SK-N-SH (cell line): ENCODE results near the gene ARHGAP44. TPM values are rescaled to one million over a fixed set of nuclear protein-coding genes. Genes with fewer than 3 reads are reported as not detected.

Experiments used
- CTCF ChIA-PET: fragments of 300-600, 350-600 bp; formaldehyde crosslinking; extraction: SDS; loops from one replicate; lab custom pipeline; 2021; lab: Yijun Ruan, JAX
- POLR2A ChIA-PET: fragments of 350-600 bp; sonication (Branson Sonifier 250); formaldehyde crosslinking; extraction: SDS; loops from one replicate; lab custom pipeline; 2020; ENCODE audit warnings: antibody characterized with exemption, inconsistent platforms; lab: Yijun Ruan, JAX
- DNase-seq: peaks from one replicate; pipeline ENCODE4 v3.0.0; 2012
- H2AFZ ChIP-seq: fragments of 200-600 bp; sonication (generic); 2 replicates; pipeline ENCODE4 v1.8.1; 2016; ENCODE audit warnings: antibody characterized with exemption, mild to moderate bottlenecking, low read depth
- H3F3A ChIP-seq: fragments of 200-600 bp; sonication (generic); replicated peaks from 2 replicates; pipeline ENCODE3; 2016; ENCODE audit warnings: antibody characterized with exemption, mild to moderate bottlenecking; ENCODE audit not compliant: insufficient read depth
- H3K27ac ChIP-seq, 2 experiments: fragments of 200-500 bp in 1 of 2; fragments of 200-600 bp in 1 of 2; sonication (Bioruptor generic) in 1 of 2; sonication (generic), shearing (Covaris generic) in 1 of 2; 2 replicates each; pipeline versions ENCODE4 v1.5.1 to v1.6.1; 2014 to 2016; ENCODE audit warnings: low read depth in 2 of 2, inconsistent platforms in 1 of 2, low read length in 1 of 2, mild to moderate bottlenecking in 1 of 2, mixed read lengths in 1 of 2
- H3K27me3 ChIP-seq: fragments of 200-600 bp; sonication (generic), shearing (Covaris generic); 2 replicates; pipeline ENCODE4 v1.6.1; 2016; ENCODE audit warnings: mixed run types; ENCODE audit not compliant: insufficient read depth
- H3K36me3 ChIP-seq, 2 experiments: fragments of 200-500 bp in 1 of 2; fragments of 200-600 bp in 1 of 2; sonication (Bioruptor generic) in 1 of 2; sonication (generic) in 1 of 2; replicated peaks in 1 of 2; 2 replicates each; pipeline versions ENCODE3 to v1.5.1; 2014 to 2016; ENCODE audit warnings: low read length in 1 of 2, mild to moderate bottlenecking in 1 of 2; ENCODE audit not compliant: insufficient read depth in 2 of 2, control insufficient read depth in 1 of 2
- H3K4me1 ChIP-seq, 2 experiments: fragments of 200-500 bp in 1 of 2; fragments of 200-600 bp in 1 of 2; sonication (Bioruptor generic) in 1 of 2; sonication (generic), shearing (Covaris generic) in 1 of 2; 2 replicates each; pipeline versions ENCODE4 v1.5.1 to v1.6.1; 2014 to 2016; ENCODE audit warnings: low read depth in 1 of 2, low read length in 1 of 2, mixed run types in 1 of 2; ENCODE audit not compliant: insufficient read depth in 2 of 2, control insufficient read depth in 1 of 2
- H3K4me2 ChIP-seq: fragments of 200-600 bp; sonication (generic), shearing (Covaris generic); 2 replicates; pipeline ENCODE4 v1.6.1; 2017; ENCODE audit warnings: mixed run types
- H3K4me3 ChIP-seq, 2 experiments: fragments of 200-500 bp in 1 of 2; fragments of 200-600 bp in 1 of 2; sonication (Bioruptor generic) in 1 of 2; sonication (generic), shearing (Covaris generic) in 1 of 2; 2 replicates each; pipeline versions ENCODE4 v1.5.1 to v1.8.1; 2014 to 2016; ENCODE audit warnings: low read depth in 2 of 2, inconsistent platforms in 1 of 2, low read length in 1 of 2, mild to moderate bottlenecking in 1 of 2, mixed read lengths in 1 of 2, moderate library complexity in 1 of 2
- H3K79me2 ChIP-seq: fragments of 200-600 bp; sonication (generic); 2 replicates; pipeline ENCODE4 v1.8.1; 2017; ENCODE audit warnings: mild to moderate bottlenecking; ENCODE audit not compliant: insufficient read depth
- H3K9ac ChIP-seq: fragments of 200-600 bp; sonication (generic); 2 replicates; pipeline ENCODE4 v1.6.1; 2017; ENCODE audit warnings: mixed run types
- H3K9me2 ChIP-seq: fragments of 200-600 bp; sonication (generic); 2 replicates; pipeline ENCODE4 v1.6.1; 2017; ENCODE audit warnings: mixed run types
- H3K9me3 ChIP-seq: fragments of 200-600 bp; sonication (generic); 2 replicates; pipeline ENCODE4 v1.6.1; 2017; ENCODE audit warnings: mixed run types, mild to moderate bottlenecking, moderate library complexity
- H4K20me1 ChIP-seq: fragments of 200-600 bp; sonication (generic); 2 replicates; pipeline ENCODE4 v1.6.1; 2017; ENCODE audit warnings: mild to moderate bottlenecking, mixed run types; ENCODE audit not compliant: insufficient read depth
- CTCF ChIP-seq: fragments of 200-600 bp; sonication (generic); IDR thresholded peaks from 2 replicates; pipeline ENCODE4 v1.6.1; 2017; ENCODE audit warnings: antibody characterized with exemption, mild to moderate bottlenecking, moderate library complexity
- ELF1 ChIP-seq: IDR thresholded peaks from 2 replicates; pipeline ENCODE4 v1.4.0; 2012
- EP300 ChIP-seq, 2 experiments: IDR thresholded peaks; 2 replicates each; pipeline versions ENCODE4 v1.4.0 to v1.6.1; 2012; ENCODE audit warnings: borderline replicate concordance in 1 of 2, low read depth in 1 of 2, low read length in 1 of 2
- FOSL2 ChIP-seq: IDR thresholded peaks from 2 replicates; pipeline ENCODE4 v1.4.0; 2012; ENCODE audit warnings: low read depth, mild to moderate bottlenecking, moderate library complexity, borderline replicate concordance
- GABPA ChIP-seq: IDR thresholded peaks from 2 replicates; pipeline ENCODE4 v1.4.0; 2012; ENCODE audit warnings: low read depth, mild to moderate bottlenecking
- GATA2 ChIP-seq: sonication (generic); formaldehyde crosslinking; IDR thresholded peaks from 2 replicates; pipeline ENCODE4 v1.5.0; 2020; ENCODE audit warnings: mild to moderate bottlenecking, missing genetic modification reagents
- JUND ChIP-seq: IDR thresholded peaks from 2 replicates; pipeline ENCODE4 v1.4.0; 2012
- MXI1 ChIP-seq: IDR thresholded peaks from 2 replicates; pipeline ENCODE4 v1.6.1; 2012; ENCODE audit warnings: mild to moderate bottlenecking, low read depth, low read length, improper control_type of control experiment
- POLR2AphosphoS5 ChIP-seq: IDR thresholded peaks from 2 replicates; pipeline ENCODE4 v1.6.1; 2012; ENCODE audit warnings: low read depth, low read length
- RCOR1 ChIP-seq: fragments of 150-350 bp; IDR thresholded peaks from 2 replicates; pipeline ENCODE4 v1.6.1; 2017; ENCODE audit warnings: antibody characterized with exemption, low read length
- REST ChIP-seq: IDR thresholded peaks from 2 replicates; pipeline ENCODE4 v1.6.1; 2012; ENCODE audit warnings: mild to moderate bottlenecking, low read depth, low read length, moderate library complexity
- RXRA ChIP-seq: IDR thresholded peaks from 2 replicates; pipeline ENCODE4 v1.4.0; 2012; ENCODE audit warnings: low read depth, mild to moderate bottlenecking, borderline replicate concordance
- SIN3A ChIP-seq: IDR thresholded peaks from 2 replicates; pipeline ENCODE4 v1.6.1; 2012; ENCODE audit warnings: low read depth, mild to moderate bottlenecking, low read length, moderate library complexity, borderline replicate concordance
- TAF1 ChIP-seq: IDR thresholded peaks from 2 replicates; pipeline ENCODE4 v1.6.1; 2012; ENCODE audit warnings: low read depth, mild to moderate bottlenecking, low read length, moderate library complexity, borderline replicate concordance
- TCF12 ChIP-seq: IDR thresholded peaks from 2 replicates; pipeline ENCODE4 v1.4.0; 2012
- TEAD4 ChIP-seq: IDR thresholded peaks from 2 replicates; pipeline ENCODE4 v1.4.0; 2012; ENCODE audit warnings: mild to moderate bottlenecking, borderline replicate concordance; ENCODE audit not compliant: insufficient read depth
- ZBTB33 ChIP-seq: IDR thresholded peaks from 2 replicates; pipeline ENCODE4 v1.4.0; 2012; ENCODE audit warnings: low read depth, borderline replicate concordance
- WGBS: methylation state at CpG from one replicate; pipeline ENCODE4 v1.1.6; 2017; ENCODE audit warnings: low lambda C conversion rate; 5-methylcytosine and 5-hydroxymethylcytosine counted together
- polyA plus RNA-seq, 3 experiments: library from polyadenylated mRNA; depleted of rRNA; stranded (reverse); fragments of >200 nt; gene quantifications; 2 replicates each; pipeline ENCODE4 v1.2.3, GENCODE V29; 2012
- TF ChIP-seq, protein P1 (sequence below): IDR thresholded peaks from 2 replicates; pipeline ENCODE4 v1.4.0; 2012; ENCODE audit warnings: low read depth

ARHGAP44 gene
- polyA plus RNA-seq, 1 of the 3 experiments (the other 2 are of a cell fraction) = 0.28 TPM

- Histone ChIP-seq H3K27ac (no peak overlapping the region), H3K27me3 (peaks cover 19% of the 10 kb centered on the region; the same call in 1 of the 2 replicates), H2AFZ (no peak overlapping the region), H3K4me2 (no peak overlapping the region), H3K9me2 (no peaks in the 10 kb centered on the region), H3K9ac (no peak overlapping the region), H3K9me3 (no peaks in the 10 kb centered on the region), H4K20me1 (no peaks in the 10 kb centered on the region), H3K36me3 (no peaks in the 10 kb centered on the region), H3F3A (no peaks in the 10 kb centered on the region), H3K4me3 (no peak overlapping the region), H3K4me1 (peaks cover 0 to 7% of the 10 kb centered on the region in 2 experiments; a peak in 1 of 4 replicates), H3K79me2 (no peaks in the 10 kb centered on the region)
- POLR2A ChIA-PET = no interaction called here
- CTCF ChIA-PET = interaction anchor here (0.8 to 1.0 kb wide), 2 partner anchors 20 to 49 kb away, joined by 3 read pairs; no protein-coding TSS in a partner anchor
- no peak for DNase-seq
- TF ChIP-seq ZBTB33 = no peak
- TF ChIP-seq RCOR1 = no peak
- TF ChIP-seq JUND = no peak
- TF ChIP-seq TAF1 = no peak
- TF ChIP-seq, protein P1, sequence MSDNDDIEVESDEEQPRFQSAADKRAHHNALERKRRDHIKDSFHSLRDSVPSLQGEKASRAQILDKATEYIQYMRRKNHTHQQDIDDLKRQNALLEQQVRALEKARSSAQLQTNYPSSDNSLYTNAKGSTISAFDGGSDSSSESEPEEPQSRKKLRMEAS = no peak
- no peak for TF ChIP-seq TEAD4
- no peak for TF ChIP-seq RXRA
- no peak for TF ChIP-seq GATA2 (CRISPR knock-in tag)
- no peak for TF ChIP-seq REST
- TF ChIP-seq POLR2AphosphoS5 = no peak
- TF ChIP-seq MXI1 = no peak
- TF ChIP-seq EP300 (IDR thresholded peaks at IDR 0.05; ENCODE audit: borderline replicate concordance in 1 of 2, low read depth in 1 of 2, low read length in 1 of 2) = no peak
- TF ChIP-seq TCF12 = no peak
- no peak for TF ChIP-seq CTCF
- TF ChIP-seq ELF1 = no peak
- TF ChIP-seq GABPA = no peak
- no peak for TF ChIP-seq SIN3A
- no peak for TF ChIP-seq FOSL2
- 26% methylated on average over 6 of the region's 6 CpGs for WGBS
These were observed 192.9 kb downstream of the ARHGAP44 start for GRCh38 chr17:12982224-12982623.
